ENCODE data around the gene CXXC4.

CXXC4 gene

GRCh38 chr4:104489731-104490095, 5.0 kb downstream of the CXXC4 start:
- no peak for DNase-seq (ENCODE audit: low read depth)

- no peak for DNase-seq (ENCODE audit: low read depth)
These were observed 6.5 kb downstream of the CXXC4 start for GRCh38 chr4:104488151-104488550.

- DNase-seq (ENCODE audit: low read depth), result no peak
These were observed 7.8 kb downstream of the CXXC4 start for GRCh38 chr4:104486716-104487504.

GRCh38 chr4:104475652-104476051, 19.0 kb downstream of the CXXC4 start:
- DNase-seq (ENCODE audit: low read depth), result no peak

- no peak for DNase-seq (ENCODE audit: low read depth)
These were observed 21.9 kb downstream of the CXXC4 start for GRCh38 chr4:104472766-104473165.

- DNase-seq (ENCODE audit: low read depth), result no peak
These were observed 23.9 kb downstream of the CXXC4 start for GRCh38 chr4:104470770-104471169.

- DNase-seq (ENCODE audit: low read depth), result no peak
These were observed 24.9 kb downstream of the CXXC4 start for GRCh38 chr4:104469794-104470193.

- DNase-seq (ENCODE audit: low read depth), result no peak
These were observed 29.1 kb downstream of the CXXC4 start for GRCh38 chr4:104465619-104466018.

GRCh38 chr4:104465201-104465600, 29.5 kb downstream of the CXXC4 start:
- DNase-seq (ENCODE audit: low read depth), result peak; percentile 49

GRCh38 chr4:104462641-104463040, 32.1 kb downstream of the CXXC4 start:
- no peak for DNase-seq (ENCODE audit: low read depth)

- DNase-seq (ENCODE audit: low read depth), result no peak
These were observed 37.2 kb downstream of the CXXC4 start for GRCh38 chr4:104457308-104457981.

GRCh38 chr4:104451573-104451972, 43.1 kb downstream of the CXXC4 start:
- DNase-seq (ENCODE audit: low read depth), result peak; percentile 24

GRCh38 chr4:104449537-104449936, 45.2 kb downstream of the CXXC4 start:
- no peak for DNase-seq (ENCODE audit: low read depth)

- peak; percentile 7 for DNase-seq (ENCODE audit: low read depth)
These were observed 47.4 kb downstream of the CXXC4 start for GRCh38 chr4:104447294-104447693.

- no peak for DNase-seq (ENCODE audit: low read depth)
These were observed 48.0 kb downstream of the CXXC4 start for GRCh38 chr4:104446431-104447278.

GRCh38 chr4:104444685-104445084, 50.0 kb downstream of the CXXC4 start:
- no peak for DNase-seq (ENCODE audit: low read depth)

GRCh38 chr4:104436542-104436941, 58.2 kb downstream of the CXXC4 start:
- DNase-seq (ENCODE audit: low read depth), result no peak

- DNase-seq (ENCODE audit: low read depth), result peak; percentile 2
These were observed 65.4 kb downstream of the CXXC4 start for GRCh38 chr4:104429150-104429741.

- no peak for DNase-seq (ENCODE audit: low read depth)
These were observed 68.7 kb downstream of the CXXC4 start for GRCh38 chr4:104425948-104426347.

- no peak for DNase-seq (ENCODE audit: low read depth)
These were observed 69.7 kb downstream of the CXXC4 start for GRCh38 chr4:104424989-104425388.

- no peak for DNase-seq (ENCODE audit: low read depth)
These were observed 70.2 kb downstream of the CXXC4 start for GRCh38 chr4:104424475-104424941.

GRCh38 chr4:104421566-104421965, 73.1 kb downstream of the CXXC4 start:
- DNase-seq (ENCODE audit: low read depth), result peak; percentile 74

Data from amniotic epithelial cell (primary cell).